ENCODE data around the gene UBASH3B.
"Not testable (repeated sequence)": the region's sequence is repeated elsewhere in the genome, so short reads cannot be mapped to it uniquely, and the experiment has no call there.

The UBASH3B gene

DNA sequence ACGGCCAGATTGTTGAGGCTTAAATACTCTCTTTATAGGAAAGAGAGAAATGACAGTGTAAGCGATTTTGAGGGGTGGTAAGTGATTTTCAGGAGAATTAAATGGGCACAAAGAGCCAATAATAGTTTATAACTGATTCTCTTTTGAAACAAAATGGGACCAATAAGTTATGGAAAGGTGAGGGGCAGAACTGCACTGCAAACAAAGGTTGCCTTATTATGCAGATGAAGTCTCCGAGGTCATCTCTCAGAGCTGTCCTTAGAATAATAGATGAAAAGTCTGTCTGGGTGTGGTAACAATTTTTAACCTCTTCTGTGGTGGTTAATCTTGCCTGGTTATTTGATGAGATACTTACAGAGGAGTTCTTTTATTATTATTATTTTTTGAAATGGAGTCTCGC lies 168.0 kb downstream of the UBASH3B start:
- H3K4me3 ChIP-seq (ENCODE audit: low read depth, low read length), result no peak overlapping the region
- DNase-seq (ENCODE audit: low read depth), result no peak
- TF ChIP-seq CTCF (IDR thresholded peaks at IDR 0.05; ENCODE audit: control insufficient read depth, extremely low read depth, insufficient read depth), result no peak

GRCh38 chr11:122829371-122829770 lies 173.8 kb downstream of the UBASH3B start:
- not testable (repeated sequence) for H3K4me3 ChIP-seq (ENCODE audit: low read depth, low read length); DNase-seq (ENCODE audit: low read depth)

- H3K4me3 ChIP-seq (ENCODE audit: low read depth, low read length); DNase-seq (ENCODE audit: low read depth): not testable (repeated sequence)
Measured at GRCh38 chr11:122832297-122832696, 176.8 kb downstream of the UBASH3B start.

DNA sequence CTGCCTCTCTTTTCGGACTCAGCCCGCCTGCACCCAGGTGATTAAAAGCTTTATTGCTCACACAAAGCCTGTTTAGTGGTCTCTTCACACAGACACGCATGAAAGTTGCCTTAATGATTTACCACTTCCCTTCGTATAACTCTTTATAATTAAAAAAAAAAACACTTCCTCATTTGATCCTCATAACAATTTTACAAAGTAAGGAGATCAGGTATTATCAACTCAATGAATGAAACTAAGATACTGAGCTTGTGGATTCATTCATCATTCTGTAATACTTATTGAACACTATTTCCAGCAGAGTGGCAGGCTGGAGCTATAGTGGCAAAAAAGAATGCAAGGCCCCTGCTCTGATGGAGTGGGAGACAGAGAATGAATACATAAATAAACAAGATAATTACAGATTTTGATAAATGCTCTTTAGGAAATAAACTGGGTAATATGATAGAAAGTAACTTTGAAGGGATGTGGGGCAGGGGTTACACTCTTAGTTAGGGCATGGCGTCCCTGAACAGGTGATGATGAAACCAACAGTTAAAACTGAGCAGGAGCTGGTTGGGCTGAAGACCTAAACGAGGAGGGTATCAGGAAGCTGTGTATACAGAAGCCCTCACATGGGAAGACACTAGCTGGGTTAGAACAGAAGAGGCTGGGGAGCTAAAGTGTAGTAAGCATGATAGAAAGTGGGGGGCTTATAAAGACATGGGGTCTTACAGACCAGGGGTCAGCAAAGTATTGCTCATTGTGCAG lies 177.4 kb downstream of the UBASH3B start:
- TF ChIP-seq CTCF (IDR thresholded peaks at IDR 0.05; ENCODE audit: control insufficient read depth, extremely low read depth, insufficient read depth), result no peak
- H3K4me3 ChIP-seq (ENCODE audit: low read depth, low read length), result no peak overlapping the region
- DNase-seq (ENCODE audit: low read depth), result no peak

GRCh38 chr11:122833846-122834464 lies 178.4 kb downstream of the UBASH3B start:
- no peak for DNase-seq (ENCODE audit: low read depth)
- TF ChIP-seq CTCF (IDR thresholded peaks at IDR 0.05; ENCODE audit: control insufficient read depth, extremely low read depth, insufficient read depth), result no peak
- H3K4me3 ChIP-seq (ENCODE audit: low read depth, low read length), result no peak overlapping the region

DNA sequence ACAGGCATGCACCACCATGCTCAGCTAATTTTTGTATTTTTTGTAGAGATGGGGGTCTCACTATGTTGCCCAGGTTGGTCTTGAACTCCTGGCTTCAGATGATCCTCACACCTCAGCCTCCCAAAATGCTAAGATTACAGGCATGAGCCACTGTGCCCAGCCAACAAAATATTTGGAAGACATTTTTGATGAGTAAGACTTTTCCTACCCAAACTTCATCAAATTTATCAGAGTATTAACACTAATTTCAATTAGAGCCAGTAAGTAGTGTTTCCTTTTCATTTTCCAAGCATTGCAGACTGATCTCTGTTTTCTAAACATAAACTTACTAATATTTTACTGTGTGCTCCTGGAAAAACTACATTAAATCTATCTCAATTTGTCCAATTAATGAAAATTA lies 181.4 kb downstream of the UBASH3B start:
- DNase-seq (ENCODE audit: low read depth), result no peak
- no peak for TF ChIP-seq CTCF (IDR thresholded peaks at IDR 0.05; ENCODE audit: control insufficient read depth, extremely low read depth, insufficient read depth)

DNA sequence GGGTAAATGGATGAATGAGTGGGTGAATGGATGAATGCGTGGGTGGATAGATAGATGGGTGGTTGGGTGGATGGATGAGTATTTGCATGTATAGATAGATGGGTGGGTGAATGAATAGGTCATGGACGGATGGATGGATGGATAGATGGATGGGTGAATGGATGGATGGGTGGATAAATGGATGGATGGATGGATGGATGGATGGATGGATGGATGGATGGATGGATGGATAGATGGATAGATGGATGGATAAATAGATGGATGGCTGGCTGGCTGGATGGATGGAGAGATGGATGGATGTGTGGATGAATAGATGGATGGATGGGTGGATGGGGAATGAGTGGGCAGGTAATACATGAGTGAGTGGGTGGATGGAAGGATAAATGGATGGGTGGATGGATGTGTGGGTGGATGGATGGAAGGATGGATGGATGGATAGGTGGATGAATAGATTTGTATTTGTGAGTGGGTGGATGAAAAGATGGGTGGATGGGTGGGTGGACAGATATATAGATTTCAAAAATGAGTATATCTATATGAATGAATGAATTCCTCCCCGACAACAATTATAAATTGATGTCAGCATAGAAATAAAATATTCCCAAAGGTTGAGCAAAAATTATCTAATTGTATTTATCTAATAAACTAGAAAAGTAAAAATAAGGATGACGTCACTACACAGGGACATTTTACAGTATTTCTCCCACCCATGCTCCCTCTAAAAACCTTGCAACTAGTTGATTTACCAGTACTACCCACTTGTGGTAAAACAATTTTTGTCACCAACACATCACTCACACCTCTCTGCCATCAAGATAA lies 182.2 kb downstream of the UBASH3B start:
- TF ChIP-seq CTCF (IDR thresholded peaks at IDR 0.05; ENCODE audit: control insufficient read depth, extremely low read depth, insufficient read depth), result no peak
- no peak overlapping the region for H3K4me3 ChIP-seq (ENCODE audit: low read depth, low read length)
- no peak for DNase-seq (ENCODE audit: low read depth)

More for the DNA sequence above, 181.4 kb downstream of the UBASH3B start:
- no peak overlapping the region for H3K4me3 ChIP-seq (ENCODE audit: low read depth, low read length)
